HG03460 (cell line): ENCODE results near the gene ABCA13.

ENCODE experiments used
- ATAC-seq: cut with Tn5 transposase; IDR thresholded peaks from one replicate; pipeline ENCODE4 v1.9.1; 2021; ENCODE audit not compliant: unreplicated experiment

The ABCA13 gene

GRCh38 chr7:48363174-48363573 is 191.9 kb downstream of the ABCA13 start:
- ATAC-seq = no peak

GRCh38 chr7:48365010-48365409 is 193.8 kb downstream of the ABCA13 start:
- ATAC-seq = no peak

- no peak for ATAC-seq
Measured at GRCh38 chr7:48366096-48366495, 194.8 kb downstream of the ABCA13 start.

- ATAC-seq = no peak
Measured at GRCh38 chr7:48376263-48376662, 205.0 kb downstream of the ABCA13 start.

GRCh38 chr7:48380921-48381320 is 209.7 kb downstream of the ABCA13 start:
- ATAC-seq = no peak

- ATAC-seq = no peak
Measured at GRCh38 chr7:48381571-48381970, 210.3 kb downstream of the ABCA13 start.

GRCh38 chr7:48384180-48384752 is 213.0 kb downstream of the ABCA13 start:
- no peak for ATAC-seq

GRCh38 chr7:48387932-48388331 is 216.7 kb downstream of the ABCA13 start:
- ATAC-seq = no peak

- no peak for ATAC-seq
Measured at GRCh38 chr7:48388911-48389310, 217.7 kb downstream of the ABCA13 start.

- no peak for ATAC-seq
Measured at GRCh38 chr7:48389977-48390376, 218.7 kb downstream of the ABCA13 start.

- ATAC-seq = no peak
Measured at GRCh38 chr7:48390388-48391327, 219.4 kb downstream of the ABCA13 start.

GRCh38 chr7:48398191-48398590 is 226.9 kb downstream of the ABCA13 start:
- ATAC-seq = no peak

GRCh38 chr7:48402721-48403120 is 231.5 kb downstream of the ABCA13 start:
- ATAC-seq = no peak

- no peak for ATAC-seq
Measured at GRCh38 chr7:48408731-48409130, 237.5 kb downstream of the ABCA13 start.

GRCh38 chr7:48411619-48412018 is 240.4 kb downstream of the ABCA13 start:
- ATAC-seq = no peak

- no peak for ATAC-seq
Measured at GRCh38 chr7:48414011-48414732, 242.9 kb downstream of the ABCA13 start.

- no peak for ATAC-seq
Measured at GRCh38 chr7:48416327-48416908, 245.2 kb downstream of the ABCA13 start.

GRCh38 chr7:48419401-48419800 is 248.1 kb downstream of the ABCA13 start:
- no peak for ATAC-seq

- ATAC-seq = no peak
Measured at GRCh38 chr7:48420206-48420605, 248.9 kb downstream of the ABCA13 start.

GRCh38 chr7:48421357-48421756 is 250.1 kb downstream of the ABCA13 start:
- ATAC-seq = no peak

GRCh38 chr7:48424731-48425130 is 253.5 kb downstream of the ABCA13 start:
- no peak for ATAC-seq
